Upper lobe of right lung (tissue), 1 donor: Measurements from ENCODE around the gene CDH13. TPM values are rescaled to one million over a fixed set of nuclear protein-coding genes. Genes with fewer than 3 reads are reported as not detected.

ENCODE experiments used
- ATAC-seq: fragments of 200-7000 bp; cut with Tn5 transposase; one replicate; pipeline ENCODE4 v1.9.1; 2020; ENCODE audit warnings: mild to moderate bottlenecking, moderate library complexity
- DNase-seq: peaks from one replicate; pipeline ENCODE4 v3.0.0-alpha.2; 2020
- H3K27ac ChIP-seq: fragments of 200-600 bp; one replicate; pipeline ENCODE4 v1.8.0; 2022
- H3K27me3 ChIP-seq: fragments of 200-600 bp; one replicate; pipeline ENCODE4 v1.8.0; 2022; ENCODE audit warnings: mild to moderate bottlenecking
- H3K36me3 ChIP-seq: fragments of 200-600 bp; one replicate; pipeline ENCODE4 v1.8.0; 2022
- H3K4me1 ChIP-seq: fragments of 200-600 bp; one replicate; pipeline ENCODE4 v1.8.0; 2022
- H3K4me3 ChIP-seq: fragments of 200-600 bp; one replicate; pipeline ENCODE4 v1.8.0; 2022; ENCODE audit warnings: mild to moderate bottlenecking
- H3K9me3 ChIP-seq: fragments of 200-600 bp; one replicate; pipeline ENCODE4 v1.8.0; 2022
- CTCF ChIP-seq: fragments of 200-600 bp; IDR thresholded peaks from one replicate; pipeline ENCODE4 v1.8.0; 2022; ENCODE audit warnings: antibody characterized with exemption
- intact Hi-C: fragments of 100-400 bp; cut with DNase I; formaldehyde crosslinking; loops from one replicate; pipeline ENCODE4 v1.11.0; 2022
- total RNA-seq: library from RNA; stranded (reverse); fragmentation: NEBNext Ultra II Directional; extraction: Animal tissue kit (Norgen Biotek cat#: 25700); gene quantifications from one replicate; pipeline ENCODE4 v1.2.1, GENCODE V29; 2021
- donor health status: DM: no; HTN: yes; CAD: no; lungs with severe emphysema.

CDH13 gene
- total RNA-seq, 1 donor from 2014 or later, result 27.2 TPM

GRCh38 chr16:83513008-83513755 is 886.4 kb downstream of the CDH13 start:
- TF ChIP-seq CTCF, result no peak
- intact Hi-C loops, result no loop called here
- Histone ChIP-seq H3K36me3 (no peaks in the 10 kb centered on the region), H3K9me3 (no peaks in the 10 kb centered on the region), H3K4me1 (no peaks in the 10 kb centered on the region), H3K27ac (no peak overlapping the region), H3K4me3 (no peak overlapping the region), H3K27me3 (no peaks in the 10 kb centered on the region)
- ATAC-seq, result no peak
- no peak for DNase-seq

- Histone ChIP-seq H3K9me3 (no peaks in the 10 kb centered on the region), H3K36me3 (no peaks in the 10 kb centered on the region), H3K4me3 (no peak overlapping the region), H3K27ac (no peak overlapping the region), H3K4me1 (no peaks in the 10 kb centered on the region), H3K27me3 (no peaks in the 10 kb centered on the region)
- intact Hi-C loops, result no loop called here
- ATAC-seq (no peak), DNase-seq (no peak)
- TF ChIP-seq CTCF, result no peak
Measured at GRCh38 chr16:83515395-83515794, 888.6 kb downstream of the CDH13 start.

- no peak for ATAC-seq
- TF ChIP-seq CTCF, result no peak
- intact Hi-C loops, result no loop called here
Measured at GRCh38 chr16:83516931-83517330, 890.2 kb downstream of the CDH13 start.

GRCh38 chr16:83517398-83517797 is 890.6 kb downstream of the CDH13 start:
- intact Hi-C loops, result no loop called here
- DNase-seq, result no peak
- Histone ChIP-seq H3K4me1 (no peaks in the 10 kb centered on the region), H3K27me3 (no peaks in the 10 kb centered on the region), H3K9me3 (no peaks in the 10 kb centered on the region), H3K36me3 (no peaks in the 10 kb centered on the region), H3K4me3 (no peak overlapping the region), H3K27ac (no peak overlapping the region)
- TF ChIP-seq CTCF, result no peak
- no peak for ATAC-seq

More at GRCh38 chr16:83516931-83517330, 890.2 kb downstream of the CDH13 start:
- H3K27me3 ChIP-seq, result no peaks in the 10 kb centered on the region
- no peak overlapping the region for H3K4me3 ChIP-seq
- DNase-seq, result no peak
- H3K9me3 ChIP-seq, result no peaks in the 10 kb centered on the region
- no peak overlapping the region for H3K27ac ChIP-seq
- H3K36me3 ChIP-seq, result no peaks in the 10 kb centered on the region
- no peaks in the 10 kb centered on the region for H3K4me1 ChIP-seq

- ATAC-seq, result no peak
Measured at GRCh38 chr16:83520596-83520995, 893.8 kb downstream of the CDH13 start.

More at GRCh38 chr16:83520596-83520995, 893.8 kb downstream of the CDH13 start:
- no peaks in the 10 kb centered on the region for H3K9me3 ChIP-seq
- H3K4me3 ChIP-seq, result no peak overlapping the region
- no peaks in the 10 kb centered on the region for H3K4me1 ChIP-seq
- no peak for DNase-seq
- H3K27me3 ChIP-seq, result no peaks in the 10 kb centered on the region
- intact Hi-C loops, result no loop called here
- no peak for TF ChIP-seq CTCF
- H3K27ac ChIP-seq, result no peak overlapping the region
- no peaks in the 10 kb centered on the region for H3K36me3 ChIP-seq
